Measurements from ENCODE around the gene JARID2. TPM values are rescaled to one million over a fixed set of nuclear protein-coding genes. Genes with fewer than 3 reads are reported as not detected.

Gene JARID2
- total RNA-seq, 1 experiment from 2014 or later, result 23.6 TPM

DNA sequence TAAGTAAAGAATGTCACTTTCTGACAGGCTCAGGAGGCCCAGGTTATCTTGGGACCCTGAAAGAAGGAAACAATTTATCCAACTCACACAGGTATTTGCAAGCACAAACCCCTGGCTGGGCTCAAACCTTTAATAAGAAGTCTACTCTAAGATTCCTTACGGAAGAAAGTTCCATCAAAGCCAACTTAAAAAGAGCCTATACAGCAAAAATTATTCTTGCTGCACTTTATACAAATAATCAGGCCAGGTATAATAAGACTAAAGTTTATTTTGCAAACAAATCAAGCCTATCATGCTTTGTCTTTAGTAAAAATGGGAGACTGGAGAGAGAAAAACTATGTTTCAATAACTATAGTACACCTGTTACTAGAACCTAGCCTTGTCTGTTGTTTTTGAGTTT is 314.8 kb downstream of the JARID2 start:
- Histone ChIP-seq H3K4me2 (ENCODE audit: low read length) (no peak overlapping the region), H3K9me3 (ENCODE audit: control insufficient read depth in 1 of 2, insufficient read depth in 1 of 2, low read depth in 1 of 2, low read length in 2 of 2) (no peaks in the 10 kb centered on the region), H3K27ac (ENCODE audit: low read depth, low read length) (no peak overlapping the region), H2AFZ (ENCODE audit: low read depth, low read length, poor library complexity, severe bottlenecking) (no peak overlapping the region), H3K4me1 (ENCODE audit: control insufficient read depth in 1 of 2, insufficient read depth in 2 of 2, low read length in 2 of 2) (peaks cover 0 to under 1% of the 10 kb centered on the region in 2 experiments; a peak in 1 of 4 replicates), H3K27me3 (ENCODE audit: insufficient read depth, low read length) (no peaks in the 10 kb centered on the region), H3K9ac (ENCODE audit: low read length) (no peak overlapping the region), H4K20me1 (ENCODE audit: insufficient read depth) (no peaks in the 10 kb centered on the region), H3K79me2 (ENCODE audit: insufficient read depth, low read length) (no peaks in the 10 kb centered on the region), H3K4me3 (replicated peaks in 1 of 2; ENCODE audit: low read depth in 1 of 2, low read length in 2 of 2) (no peak overlapping the region), H3K36me3 (ENCODE audit: control insufficient read depth in 1 of 2, insufficient read depth in 2 of 2, low read length in 2 of 2) (no peaks in the 10 kb centered on the region), H3K9me2 (ENCODE audit: insufficient read depth) (no peaks in the 10 kb centered on the region)
- DNase-seq (ENCODE audit: low read depth, low spot score) (no peak), ATAC-seq (no peak)
- CTCF ChIA-PET, result no interaction called here
- no TSS peak for BruUV-seq (replicated peaks)
- POLR2A ChIA-PET, result no interaction called here
- TF ChIP-seq SIN3A (IDR thresholded peaks at IDR 0.05; ENCODE audit: low read depth) (no peak), ZNF274 (IDR thresholded peaks at IDR 0.05; ENCODE audit: low read depth, low read length) (no peak), EGR1 (IDR thresholded peaks at IDR 0.05; ENCODE audit: low read depth) (no peak), TCF7L2 (IDR thresholded peaks at IDR 0.05; ENCODE audit: borderline replicate concordance, extremely low read depth, insufficient read depth, insufficient read length) (no peak), SRF (IDR thresholded peaks at IDR 0.05; ENCODE audit: low read depth) (no peak), RAD21 (IDR thresholded peaks at IDR 0.05; ENCODE audit: low read depth) (no peak), CEBPB (IDR thresholded peaks at IDR 0.05; ENCODE audit: low read depth) (no peak), ZFX (IDR thresholded peaks at IDR 0.05) (no peak), EZH2 (IDR thresholded peaks at IDR 0.05) (no peak)
- TF ChIP-seq, protein P1, sequence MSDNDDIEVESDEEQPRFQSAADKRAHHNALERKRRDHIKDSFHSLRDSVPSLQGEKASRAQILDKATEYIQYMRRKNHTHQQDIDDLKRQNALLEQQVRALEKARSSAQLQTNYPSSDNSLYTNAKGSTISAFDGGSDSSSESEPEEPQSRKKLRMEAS (IDR thresholded peaks at IDR 0.05), result no peak
- RAD21 ChIA-PET (ENCODE audit: low non-redundant PET in 1 of 2, low total read pairs in 2 of 2, uncharacterized antibody in 2 of 2, unreplicated experiment in 2 of 2), result no interaction called here
- intact Hi-C loops (cut with micrococcal nuclease), result no loop called here

DNA sequence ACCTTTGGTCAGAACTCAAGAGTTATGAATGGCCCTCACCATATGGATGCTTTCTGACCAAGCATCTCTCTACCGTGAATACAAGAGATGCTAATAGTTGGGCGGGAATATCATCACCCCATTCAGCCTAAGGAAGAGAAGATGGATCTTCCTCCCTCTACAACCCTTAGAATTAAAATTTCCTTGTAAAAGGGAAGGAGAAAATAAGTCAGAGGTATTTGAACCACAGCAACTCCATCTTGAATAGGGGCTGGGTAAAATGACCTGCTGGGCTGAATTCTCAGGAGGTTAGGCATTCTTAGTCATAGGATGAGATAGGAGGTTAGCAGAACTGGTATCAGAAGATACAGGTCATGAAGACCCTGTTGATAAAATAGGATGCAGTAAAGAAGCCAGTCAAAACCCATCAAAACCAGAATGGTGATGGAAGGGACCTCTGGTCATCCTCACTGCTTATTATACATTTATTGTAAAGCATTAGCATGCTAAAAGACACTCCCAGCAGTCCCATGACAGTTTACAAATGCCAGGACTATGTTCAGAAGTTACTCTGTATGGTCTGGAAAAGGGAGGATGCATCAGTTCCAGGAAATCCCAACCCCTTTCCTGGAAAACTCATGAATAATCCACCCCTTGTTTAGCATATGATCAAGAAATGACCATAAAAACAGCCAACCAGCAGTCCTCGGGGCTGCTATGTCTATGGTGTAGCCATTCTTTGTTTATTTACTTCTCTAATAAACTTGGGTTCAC is 315.8 kb downstream of the JARID2 start:
- ATAC-seq (no peak), DNase-seq (ENCODE audit: low read depth, low spot score) (no peak)
- Histone ChIP-seq H3K9me2 (ENCODE audit: insufficient read depth) (no peaks in the 10 kb centered on the region), H3K27me3 (ENCODE audit: insufficient read depth, low read length) (no peaks in the 10 kb centered on the region), H3K4me2 (ENCODE audit: low read length) (no peak overlapping the region), H3K79me2 (ENCODE audit: insufficient read depth, low read length) (no peaks in the 10 kb centered on the region), H3K27ac (ENCODE audit: low read depth, low read length) (no peak overlapping the region), H3K4me1 (ENCODE audit: control insufficient read depth in 1 of 2, insufficient read depth in 2 of 2, low read length in 2 of 2) (no peaks in the 10 kb centered on the region), H3K4me3 (replicated peaks in 1 of 2; ENCODE audit: low read depth in 1 of 2, low read length in 2 of 2) (no peak overlapping the region), H4K20me1 (ENCODE audit: insufficient read depth) (no peaks in the 10 kb centered on the region), H3K9ac (ENCODE audit: low read length) (no peak overlapping the region), H3K36me3 (ENCODE audit: control insufficient read depth in 1 of 2, insufficient read depth in 2 of 2, low read length in 2 of 2) (no peaks in the 10 kb centered on the region), H3K9me3 (ENCODE audit: control insufficient read depth in 1 of 2, insufficient read depth in 1 of 2, low read depth in 1 of 2, low read length in 2 of 2) (no peaks in the 10 kb centered on the region), H2AFZ (ENCODE audit: low read depth, low read length, poor library complexity, severe bottlenecking) (no peak overlapping the region)
- TF ChIP-seq RAD21 (IDR thresholded peaks at IDR 0.05; ENCODE audit: low read depth) (no peak), ELF1 (IDR thresholded peaks at IDR 0.05; ENCODE audit: borderline replicate concordance, low read depth) (no peak), ZFX (IDR thresholded peaks at IDR 0.05) (no peak)
- TF ChIP-seq, protein P2, sequence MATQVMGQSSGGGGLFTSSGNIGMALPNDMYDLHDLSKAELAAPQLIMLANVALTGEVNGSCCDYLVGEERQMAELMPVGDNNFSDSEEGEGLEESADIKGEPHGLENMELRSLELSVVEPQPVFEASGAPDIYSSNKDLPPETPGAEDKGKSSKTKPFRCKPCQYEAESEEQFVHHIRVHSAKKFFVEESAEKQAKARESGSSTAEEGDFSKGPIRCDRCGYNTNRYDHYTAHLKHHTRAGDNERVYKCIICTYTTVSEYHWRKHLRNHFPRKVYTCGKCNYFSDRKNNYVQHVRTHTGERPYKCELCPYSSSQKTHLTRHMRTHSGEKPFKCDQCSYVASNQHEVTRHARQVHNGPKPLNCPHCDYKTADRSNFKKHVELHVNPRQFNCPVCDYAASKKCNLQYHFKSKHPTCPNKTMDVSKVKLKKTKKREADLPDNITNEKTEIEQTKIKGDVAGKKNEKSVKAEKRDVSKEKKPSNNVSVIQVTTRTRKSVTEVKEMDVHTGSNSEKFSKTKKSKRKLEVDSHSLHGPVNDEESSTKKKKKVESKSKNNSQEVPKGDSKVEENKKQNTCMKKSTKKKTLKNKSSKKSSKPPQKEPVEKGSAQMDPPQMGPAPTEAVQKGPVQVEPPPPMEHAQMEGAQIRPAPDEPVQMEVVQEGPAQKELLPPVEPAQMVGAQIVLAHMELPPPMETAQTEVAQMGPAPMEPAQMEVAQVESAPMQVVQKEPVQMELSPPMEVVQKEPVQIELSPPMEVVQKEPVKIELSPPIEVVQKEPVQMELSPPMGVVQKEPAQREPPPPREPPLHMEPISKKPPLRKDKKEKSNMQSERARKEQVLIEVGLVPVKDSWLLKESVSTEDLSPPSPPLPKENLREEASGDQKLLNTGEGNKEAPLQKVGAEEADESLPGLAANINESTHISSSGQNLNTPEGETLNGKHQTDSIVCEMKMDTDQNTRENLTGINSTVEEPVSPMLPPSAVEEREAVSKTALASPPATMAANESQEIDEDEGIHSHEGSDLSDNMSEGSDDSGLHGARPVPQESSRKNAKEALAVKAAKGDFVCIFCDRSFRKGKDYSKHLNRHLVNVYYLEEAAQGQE (IDR thresholded peaks at IDR 0.05; ENCODE audit: low read depth), result no peak
- TF ChIP-seq, protein P3, sequence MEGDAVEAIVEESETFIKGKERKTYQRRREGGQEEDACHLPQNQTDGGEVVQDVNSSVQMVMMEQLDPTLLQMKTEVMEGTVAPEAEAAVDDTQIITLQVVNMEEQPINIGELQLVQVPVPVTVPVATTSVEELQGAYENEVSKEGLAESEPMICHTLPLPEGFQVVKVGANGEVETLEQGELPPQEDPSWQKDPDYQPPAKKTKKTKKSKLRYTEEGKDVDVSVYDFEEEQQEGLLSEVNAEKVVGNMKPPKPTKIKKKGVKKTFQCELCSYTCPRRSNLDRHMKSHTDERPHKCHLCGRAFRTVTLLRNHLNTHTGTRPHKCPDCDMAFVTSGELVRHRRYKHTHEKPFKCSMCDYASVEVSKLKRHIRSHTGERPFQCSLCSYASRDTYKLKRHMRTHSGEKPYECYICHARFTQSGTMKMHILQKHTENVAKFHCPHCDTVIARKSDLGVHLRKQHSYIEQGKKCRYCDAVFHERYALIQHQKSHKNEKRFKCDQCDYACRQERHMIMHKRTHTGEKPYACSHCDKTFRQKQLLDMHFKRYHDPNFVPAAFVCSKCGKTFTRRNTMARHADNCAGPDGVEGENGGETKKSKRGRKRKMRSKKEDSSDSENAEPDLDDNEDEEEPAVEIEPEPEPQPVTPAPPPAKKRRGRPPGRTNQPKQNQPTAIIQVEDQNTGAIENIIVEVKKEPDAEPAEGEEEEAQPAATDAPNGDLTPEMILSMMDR (IDR thresholded peaks at IDR 0.05 in 2 of 3, conservative IDR thresholded peaks at IDR 0.05 in 1 of 3; ENCODE audit: borderline replicate concordance in 1 of 3, insufficient read depth in 1 of 3, low read depth in 2 of 3, low read length in 2 of 3), result no peak
- ChIA-PET POLR2A (no interaction called here), CTCF (no interaction called here), RAD21 (ENCODE audit: low non-redundant PET in 1 of 2, low total read pairs in 2 of 2, uncharacterized antibody in 2 of 2, unreplicated experiment in 2 of 2) (no interaction called here)
- BruUV-seq (replicated peaks), result no TSS peak
- intact Hi-C loops (cut with micrococcal nuclease), result no loop called here
